Measurements from ENCODE around the gene LARGE1. TPM values are rescaled to one million over a fixed set of nuclear protein-coding genes. Genes with fewer than 3 reads are reported as not detected.

The LARGE1 gene
- total RNA-seq, 4 donors from 2014 or later: 11.8 to 33.2 (median 22.6) TPM

- no peak overlapping the region for H3K4me3 ChIP-seq (ENCODE audit: low read depth, poor library complexity, severe bottlenecking)
- intact Hi-C loops (cut with DNase I; ENCODE audit: low total_unique reads): no loop called here
- TF ChIP-seq CTCF (IDR thresholded peaks at IDR 0.05) (no peak), POLR2A (IDR thresholded peaks at IDR 0.05) (no peak)
- no peak for DNase-seq (ENCODE audit: low spot score in 2 of 2)
- WGBS, 2 donors: 71 to 76% methylated on average over 7 of the region's 7 CpGs
These were observed 406.6 kb downstream of the LARGE1 start for GRCh38 chr22:33513388-33514338.

DNA sequence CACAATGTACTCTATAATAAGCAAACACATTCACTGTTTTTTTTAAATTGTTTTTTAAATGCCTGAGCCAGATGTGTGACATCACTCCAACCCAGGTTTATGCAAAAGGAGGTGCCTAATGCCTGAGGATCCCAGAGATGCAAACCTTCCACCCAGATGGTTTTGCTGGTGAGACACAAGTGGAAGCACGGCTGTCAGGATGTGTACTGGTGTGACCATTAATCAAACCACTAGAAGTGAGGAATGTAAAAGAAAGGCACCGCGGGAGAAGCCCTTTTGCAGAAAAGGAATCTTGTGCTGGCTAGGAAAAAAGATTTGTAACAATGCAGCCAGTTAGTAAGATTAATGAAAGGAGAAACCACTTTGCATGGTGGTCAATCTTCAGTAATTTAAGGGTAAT is 407.4 kb downstream of the LARGE1 start:
- intact Hi-C loops (cut with DNase I; ENCODE audit: low total_unique reads): no loop called here
- no peak for TF ChIP-seq POLR2A (IDR thresholded peaks at IDR 0.05)
- no peak for TF ChIP-seq CTCF (IDR thresholded peaks at IDR 0.05)
- H3K4me3 ChIP-seq (ENCODE audit: low read depth, poor library complexity, severe bottlenecking): no peak overlapping the region
- WGBS, 2 donors: 57 to 59% methylated on average over 3 of the region's 3 CpGs
- DNase-seq (ENCODE audit: low spot score in 2 of 2): no peak

DNA sequence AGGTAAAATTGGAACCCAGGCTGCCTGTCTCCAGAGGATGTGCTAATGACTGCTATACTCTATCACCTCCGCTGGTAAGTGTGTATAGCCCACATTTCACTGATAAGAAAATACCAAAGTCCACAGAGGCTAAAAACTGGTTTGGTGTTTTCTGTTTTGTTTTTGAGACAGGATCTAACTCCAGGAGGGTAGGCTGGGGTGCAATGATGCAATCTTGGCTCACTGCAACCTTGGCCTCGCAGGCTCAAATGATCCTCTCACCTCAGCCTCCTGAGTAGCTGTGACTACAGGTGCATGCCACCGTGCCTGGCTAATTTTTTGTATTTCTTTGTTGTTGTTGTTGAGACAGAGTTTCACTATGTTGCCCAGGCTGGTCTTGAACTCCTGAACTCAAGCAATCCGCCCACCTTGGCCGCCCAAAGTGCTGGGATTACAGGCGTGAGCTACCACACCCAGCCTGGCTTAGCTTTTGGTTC is 409.8 kb downstream of the LARGE1 start:
- intact Hi-C loops (cut with DNase I; ENCODE audit: low total_unique reads): no loop called here
- no peak for DNase-seq (ENCODE audit: low spot score in 2 of 2)
- TF ChIP-seq POLR2A (IDR thresholded peaks at IDR 0.05) (no peak), CTCF (IDR thresholded peaks at IDR 0.05) (no peak)
- no peak overlapping the region for H3K4me3 ChIP-seq (ENCODE audit: low read depth, poor library complexity, severe bottlenecking)
- 89 to 94% methylated on average over 6 of the region's 6 CpGs for WGBS, 2 donors

DNA sequence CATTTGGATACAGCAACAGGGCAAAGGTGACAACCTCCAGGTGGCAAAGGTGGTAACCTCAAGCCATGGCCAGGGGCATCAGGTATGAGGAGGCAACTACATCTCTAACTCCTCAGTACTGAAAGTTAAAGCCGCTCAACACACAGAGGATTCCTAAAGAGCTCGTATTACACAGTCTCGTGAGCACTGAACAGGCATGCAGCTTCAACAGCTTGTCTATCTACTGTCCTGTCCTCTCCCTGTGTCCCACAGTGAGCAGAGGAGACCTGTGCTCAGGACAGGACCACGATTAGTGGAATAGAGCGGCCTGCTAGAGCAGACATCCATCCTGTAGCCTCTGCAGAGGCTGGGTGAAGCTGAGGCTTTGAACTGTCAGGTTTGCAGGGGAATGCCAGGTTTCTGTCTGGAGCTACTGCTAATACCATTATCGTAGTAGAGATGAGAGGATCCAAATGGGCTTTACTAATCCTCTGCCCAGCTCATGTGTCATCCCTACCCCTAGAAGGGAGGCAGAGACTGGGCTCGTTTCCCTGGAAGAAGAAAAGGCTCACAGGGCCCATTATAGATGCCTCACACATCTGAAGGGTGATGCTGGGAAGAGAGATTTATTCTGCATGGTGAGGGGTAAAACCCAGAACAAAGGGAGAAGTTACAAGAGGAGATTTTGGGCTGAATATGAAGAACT is 415.2 kb downstream of the LARGE1 start:
- intact Hi-C loops (cut with DNase I; ENCODE audit: low total_unique reads): no loop called here
- WGBS, 2 donors: 85 to 88% methylated on average over 7 of the region's 7 CpGs
- no peak overlapping the region for H3K4me3 ChIP-seq (ENCODE audit: low read depth, poor library complexity, severe bottlenecking)
- DNase-seq (ENCODE audit: low spot score in 2 of 2): no peak
- TF ChIP-seq CTCF (IDR thresholded peaks at IDR 0.05) (no peak), POLR2A (IDR thresholded peaks at IDR 0.05) (no peak)

- WGBS, 2 donors: 50 to 64% methylated on average over 5 of the region's 5 CpGs
- no peak overlapping the region for H3K4me3 ChIP-seq (ENCODE audit: low read depth, poor library complexity, severe bottlenecking)
- TF ChIP-seq CTCF (IDR thresholded peaks at IDR 0.05): no peak
- no peak for DNase-seq (ENCODE audit: low spot score in 2 of 2)
- intact Hi-C loops (cut with DNase I; ENCODE audit: low total_unique reads): no loop called here
These were observed 424.2 kb downstream of the LARGE1 start for GRCh38 chr22:33496112-33496511.
